Endothelial cell of umbilical vein (primary cell): ENCODE measurements around the gene TMF1. TPM values are rescaled to one million over a fixed set of nuclear protein-coding genes. Genes with fewer than 3 reads are reported as not detected.
A peak's percentile ranks its signal among the peaks of the same experiment; 100 is the strongest.

Experiments
- BruUV-seq: library from RNA; stranded (reverse); fragments of 400-500 nt; replicated peaks from 2 replicates; lab custom pipeline; 2021; lab: Mats Ljungman, UMichigan
- CTCF ChIA-PET: fragments of 300-600, 350-600 bp; sonication (Branson Sonifier 250); formaldehyde crosslinking; loops from one replicate; lab custom pipeline; 2021; ENCODE audit warnings: antibody characterized with exemption, inconsistent platforms; lab: Charles Lee
- POLR2A ChIA-PET: fragments of 300-600, 350-600 bp; sonication (Branson Sonifier 250); formaldehyde crosslinking; loops from one replicate; lab custom pipeline; 2021; ENCODE audit warnings: antibody characterized with exemption, inconsistent platforms; lab: Charles Lee
- DNase-seq: peaks from one replicate; pipeline ENCODE4 v3.0.0-alpha.2; 2011; ENCODE audit warnings: low read depth, low spot score
- FAIRE-seq: peaks from 2 replicates; lab custom pipeline; 2011; peaks lifted over from hg19 to GRCh38; lab: Jason Lieb, UNC
- H2AFZ ChIP-seq: 2 replicates; pipeline ENCODE4 v1.6.0; 2012; ENCODE audit warnings: low read depth, low read length, control low read depth, inconsistent platforms
- H3K27ac ChIP-seq: 2 replicates; pipeline ENCODE4 v1.5.1; 2011; ENCODE audit warnings: low read depth, mild to moderate bottlenecking, control low read depth, low read length, moderate library complexity; ENCODE audit not compliant: insufficient read depth
- H3K27me3 ChIP-seq, 2 experiments: 2 replicates each; pipeline versions ENCODE4 v1.6.0 to v1.6.1; 2011; ENCODE audit warnings: low read length in 2 of 2, mixed read lengths in 1 of 2; ENCODE audit not compliant: control insufficient read depth in 2 of 2, insufficient read depth in 2 of 2
- H3K36me3 ChIP-seq, 2 experiments: 2 replicates in 1 of 2; 3 replicates in 1 of 2; pipeline ENCODE4 v1.5.1; 2011; ENCODE audit warnings: low read length in 2 of 2, mild to moderate bottlenecking in 1 of 2, moderate library complexity in 1 of 2; ENCODE audit not compliant: control insufficient read depth in 2 of 2, insufficient read depth in 2 of 2; ENCODE audit errors: extremely low read depth in 1 of 2
- H3K4me1 ChIP-seq: 3 replicates; pipeline ENCODE4 v1.5.1; 2011; ENCODE audit warnings: mild to moderate bottlenecking, low read length; ENCODE audit not compliant: control insufficient read depth, insufficient read depth; ENCODE audit errors: extremely low read depth
- H3K4me2 ChIP-seq: 2 replicates; pipeline ENCODE4 v1.6.1; 2011; ENCODE audit warnings: low read length, control low read depth, mixed read lengths; ENCODE audit not compliant: insufficient read depth
- H3K4me3 ChIP-seq, 3 experiments: fragments of 200-600 bp in 1 of 3; sonication (generic), shearing (Covaris generic) in 1 of 3; replicated peaks in 1 of 3; 2 replicates each; pipeline ENCODE4 v1.5.1; 2011 to 2016; ENCODE audit warnings: control low read depth in 3 of 3, low read length in 3 of 3, mild to moderate bottlenecking in 2 of 3, inconsistent platforms in 1 of 3, low read depth in 1 of 3, moderate library complexity in 1 of 3; ENCODE audit not compliant: insufficient read depth in 1 of 3
- H3K79me2 ChIP-seq: 2 replicates; pipeline ENCODE4 v1.6.0; 2012; ENCODE audit warnings: low read length, inconsistent platforms; ENCODE audit not compliant: control insufficient read depth, insufficient read depth
- H3K9ac ChIP-seq: replicated peaks from 2 replicates; pipeline ENCODE3; 2011; ENCODE audit warnings: low read length, control low read depth; ENCODE audit not compliant: insufficient read depth; ENCODE audit errors: extremely low read depth
- H3K9me1 ChIP-seq: replicated peaks from 3 replicates; pipeline ENCODE4 v1.6.0; 2011; ENCODE audit warnings: mild to moderate bottlenecking, low read length; ENCODE audit not compliant: control insufficient read depth, insufficient read depth; ENCODE audit errors: extremely low read depth
- H3K9me3 ChIP-seq: replicated peaks from 2 replicates; pipeline ENCODE4 v1.5.1; 2012; ENCODE audit warnings: low read length, inconsistent platforms; ENCODE audit not compliant: control insufficient read depth, insufficient read depth
- H4K20me1 ChIP-seq: replicated peaks from 2 replicates; pipeline ENCODE3; 2011; ENCODE audit warnings: mild to moderate bottlenecking, low read length; ENCODE audit not compliant: control insufficient read depth, insufficient read depth; ENCODE audit errors: extremely low read depth
- EZH2 ChIP-seq: IDR thresholded peaks from 2 replicates; pipeline ENCODE4 v1.6.1; 2012; ENCODE audit warnings: borderline replicate concordance, low read depth, mild to moderate bottlenecking, moderate library complexity, low read length, inconsistent platforms; ENCODE audit not compliant: severe bottlenecking
- FOS ChIP-seq: IDR thresholded peaks from 2 replicates; pipeline ENCODE4 v1.6.1; 2011; ENCODE audit warnings: mild to moderate bottlenecking, low read length, moderate library complexity, borderline replicate concordance; ENCODE audit not compliant: insufficient read depth
- GATA2 ChIP-seq: IDR thresholded peaks from 2 replicates; pipeline ENCODE4 v1.7.0; 2011; ENCODE audit warnings: low read depth, mild to moderate bottlenecking, moderate library complexity, mixed read lengths, low read length; ENCODE audit not compliant: insufficient read length, insufficient read depth
- JUN ChIP-seq: IDR thresholded peaks from 2 replicates; pipeline ENCODE4 v1.6.1; 2011; ENCODE audit warnings: borderline replicate concordance, low read depth; ENCODE audit not compliant: insufficient read length, insufficient read depth
- MYC ChIP-seq: IDR thresholded peaks from one replicate; pipeline ENCODE4 v1.6.1; 2011; ENCODE audit warnings: mild to moderate bottlenecking, low read depth, low read length
- POLR2A ChIP-seq: IDR thresholded peaks from 2 replicates; pipeline ENCODE4 v1.6.1; 2012; ENCODE audit warnings: low read depth, mild to moderate bottlenecking, control low read depth, low read length
- POLR2AphosphoS5 ChIP-seq: IDR thresholded peaks from 2 replicates; pipeline ENCODE4 v1.6.1; 2012; ENCODE audit warnings: low read depth, mild to moderate bottlenecking, control low read depth, low read length, moderate library complexity; ENCODE audit not compliant: insufficient read depth
- dilution Hi-C: fragments of 300-500 bp; cut with MboI; formaldehyde crosslinking; loops from one replicate; pipeline ENCODE4 v1.15.0; 2019; ENCODE audit warnings: low sequenced_read_pairs; ENCODE audit not compliant: extremely low pct_ligation_motif_present
- intact Hi-C: fragments of 100-400 bp; cut with micrococcal nuclease; formaldehyde crosslinking; loops from one replicate; pipeline ENCODE4 v1.10.0; 2022
- polyA plus RNA-seq, 4 experiments: library from polyadenylated mRNA; depleted of rRNA in 3 of 4; stranded (reverse) in 3 of 4; unstranded in 1 of 4; fragments of >200 nt; gene quantifications; 2 replicates each; pipeline versions ENCODE4 v1.2.1 to v1.2.3, GENCODE V29; 2011 to 2012; ENCODE audit warnings: missing spikeins in 1 of 4
- total RNA-seq: library from RNA; stranded (reverse); gene quantifications from 2 replicates; pipeline ENCODE4 v1.2.3, GENCODE V29; 2021
- TF ChIP-seq, protein P1 (sequence below): IDR thresholded peaks from 2 replicates; pipeline ENCODE4 v1.6.1; 2011; ENCODE audit not compliant: insufficient read depth, insufficient read length
- TF ChIP-seq, protein P2 (sequence below), 2 donors: IDR thresholded peaks; 1 replicate in 1 of 2; 2 replicates in 1 of 2; pipeline ENCODE4 v1.5.1; 2011; ENCODE audit warnings: low read length in 2 of 2, mild to moderate bottlenecking in 2 of 2, moderate library complexity in 2 of 2, control low read depth in 1 of 2, inconsistent platforms in 1 of 2, low read depth in 1 of 2; ENCODE audit not compliant: insufficient read depth in 1 of 2; ENCODE audit errors: extremely low read depth in 1 of 2

TMF1 gene
- total and polyA plus RNA-seq, 2 donors (not counting 3 experiments of a cell fraction or from before 2014, with no cell fraction given) = 3.7 to 32.7 TPM

DNA sequence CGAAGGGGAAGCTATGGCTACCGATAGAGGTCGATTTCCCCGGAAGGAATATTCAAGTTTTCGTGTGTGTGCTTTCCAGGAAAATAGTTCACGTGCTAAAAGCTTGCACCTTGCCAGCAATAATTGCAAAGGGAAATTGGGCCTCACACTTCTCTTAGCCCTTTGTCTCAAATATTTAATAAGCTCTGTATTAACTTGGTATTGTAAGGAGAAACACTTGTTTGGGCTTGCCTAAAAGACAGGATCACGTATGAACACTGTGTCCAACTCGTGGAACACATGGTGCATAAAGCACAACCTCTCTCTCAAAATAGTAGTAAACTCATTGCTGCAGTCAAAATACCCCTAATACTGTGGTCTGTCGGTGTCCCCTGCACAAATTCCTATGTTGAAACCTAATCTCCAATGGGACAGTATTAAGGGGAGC is 352 bp upstream of the TMF1 start:
- no peak for FAIRE-seq
- POLR2A ChIA-PET = interaction anchor here (0.6 to 1.2 kb wide), 4 partner anchors 11 to 160 kb away, joined by 3 to 6 read pairs (median 3); partner anchors contain the start of gene ARL6IP5

DNA sequence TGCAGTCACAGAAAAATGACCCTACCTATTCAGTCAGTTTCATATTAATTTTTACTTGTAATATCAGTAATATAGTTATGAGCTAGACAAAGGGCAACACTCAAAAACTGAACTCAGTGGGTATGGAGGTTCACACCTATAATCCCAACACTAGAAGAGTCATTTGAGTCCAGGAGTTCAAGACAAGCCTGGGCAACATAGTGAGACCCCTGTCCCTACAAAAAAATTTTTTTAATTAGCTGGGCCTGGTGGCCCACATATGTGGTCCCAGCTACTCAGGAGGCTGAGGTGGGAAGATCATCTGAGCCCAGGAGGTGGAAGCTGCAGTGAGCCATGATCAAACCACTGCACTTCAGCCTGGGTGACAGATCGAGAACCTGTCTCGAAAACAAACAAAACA is 3.1 kb downstream of the TMF1 start:
- Histone ChIP-seq H3K9ac (no peak overlapping the region), H3K4me1 (peaks cover 14% of the 10 kb centered on the region), H3K27ac (no peak overlapping the region), H2AFZ (no peak overlapping the region), H3K36me3 (peaks cover 7 to 12% of the 10 kb centered on the region in 2 experiments), H3K9me1 (no peaks in the 10 kb centered on the region), H3K27me3 (no peaks in the 10 kb centered on the region), H3K4me2 (no peak overlapping the region), H3K79me2 (peaks cover 46% of the 10 kb centered on the region), H4K20me1 (no peaks in the 10 kb centered on the region), H3K9me3 (no peaks in the 10 kb centered on the region), H3K4me3 (no peak overlapping the region)
- ChIA-PET POLR2A (no interaction called here), CTCF (interaction anchor here (1.5 kb wide), 1 partner anchor 258 kb away, joined by 3 read pairs; no protein-coding TSS in a partner anchor)
- BruUV-seq = no TSS peak
- intact Hi-C loops (no loop called here), dilution Hi-C loops (no loop called here)
- DNase-seq = no peak
- TF ChIP-seq, protein P1, sequence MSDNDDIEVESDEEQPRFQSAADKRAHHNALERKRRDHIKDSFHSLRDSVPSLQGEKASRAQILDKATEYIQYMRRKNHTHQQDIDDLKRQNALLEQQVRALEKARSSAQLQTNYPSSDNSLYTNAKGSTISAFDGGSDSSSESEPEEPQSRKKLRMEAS = no peak
- TF ChIP-seq EZH2 = no peak
- no peak for TF ChIP-seq GATA2
- TF ChIP-seq POLR2AphosphoS5 = no peak
- TF ChIP-seq, protein P2, sequence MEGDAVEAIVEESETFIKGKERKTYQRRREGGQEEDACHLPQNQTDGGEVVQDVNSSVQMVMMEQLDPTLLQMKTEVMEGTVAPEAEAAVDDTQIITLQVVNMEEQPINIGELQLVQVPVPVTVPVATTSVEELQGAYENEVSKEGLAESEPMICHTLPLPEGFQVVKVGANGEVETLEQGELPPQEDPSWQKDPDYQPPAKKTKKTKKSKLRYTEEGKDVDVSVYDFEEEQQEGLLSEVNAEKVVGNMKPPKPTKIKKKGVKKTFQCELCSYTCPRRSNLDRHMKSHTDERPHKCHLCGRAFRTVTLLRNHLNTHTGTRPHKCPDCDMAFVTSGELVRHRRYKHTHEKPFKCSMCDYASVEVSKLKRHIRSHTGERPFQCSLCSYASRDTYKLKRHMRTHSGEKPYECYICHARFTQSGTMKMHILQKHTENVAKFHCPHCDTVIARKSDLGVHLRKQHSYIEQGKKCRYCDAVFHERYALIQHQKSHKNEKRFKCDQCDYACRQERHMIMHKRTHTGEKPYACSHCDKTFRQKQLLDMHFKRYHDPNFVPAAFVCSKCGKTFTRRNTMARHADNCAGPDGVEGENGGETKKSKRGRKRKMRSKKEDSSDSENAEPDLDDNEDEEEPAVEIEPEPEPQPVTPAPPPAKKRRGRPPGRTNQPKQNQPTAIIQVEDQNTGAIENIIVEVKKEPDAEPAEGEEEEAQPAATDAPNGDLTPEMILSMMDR (IDR thresholded peaks at IDR 0.05; ENCODE audit: extremely low read depth in 1 of 2, insufficient read depth in 1 of 2, low read depth in 1 of 2, low read length in 2 of 2) = no peak
- TF ChIP-seq JUN = no peak
- no peak for TF ChIP-seq POLR2A
- no peak for TF ChIP-seq FOS
- no peak for TF ChIP-seq MYC
- FAIRE-seq = no peak

More for the DNA sequence above, 352 bp upstream of the TMF1 start:
- TF ChIP-seq EZH2 = no peak
- peak; percentile 16 for TF ChIP-seq POLR2A
- no peak for DNase-seq
- Histone ChIP-seq H3K27me3 (no peaks in the 10 kb centered on the region), H3K9ac (peak overlapping the region; percentile 57), H3K9me3 (no peaks in the 10 kb centered on the region), H4K20me1 (no peaks in the 10 kb centered on the region), H3K27ac (peak overlapping the region; percentile 76), H3K9me1 (no peaks in the 10 kb centered on the region), H2AFZ (peak overlapping the region; percentile 47), H3K79me2 (peaks cover 38% of the 10 kb centered on the region), H3K4me2 (peak overlapping the region; percentile 80), H3K4me1 (peaks cover 14% of the 10 kb centered on the region), H3K4me3 (peak overlapping the region in 2 of 3 experiments; percentile 25 to 85), H3K36me3 (peaks cover 7 to 16% of the 10 kb centered on the region in 2 experiments)
- dilution Hi-C loops (no loop called here), intact Hi-C loops (loop anchor here (1.0 kb wide), 3 partner anchors 19 to 34 kb away; partner anchors contain the start of gene UBA3)
- CTCF ChIA-PET = interaction anchor here (1.0 to 1.5 kb wide), 6 partner anchors 8 to 399 kb away, joined by 3 to 8 read pairs (median 4); partner anchors contain the start of gene EOGT
- BruUV-seq = TSS peak; percentile 63
